CD4-positive, alpha-beta T cell (primary cell): ENCODE results near the gene SLC24A5. TPM values are rescaled to one million over a fixed set of nuclear protein-coding genes. Genes with fewer than 3 reads are reported as not detected.

Experiments
- ATAC-seq: fragments of 200-7000 bp; cut with Tn5 transposase; one replicate; pipeline ENCODE4 v1.10.0; 2022; ENCODE audit warnings: mild to moderate bottlenecking; ENCODE audit not compliant: poor library complexity
- CTCF ChIA-PET: fragments of 350-600 bp; sonication (Branson Sonifier 250); formaldehyde crosslinking; loops from one replicate; lab custom pipeline; 2021; ENCODE audit warnings: antibody characterized with exemption, inconsistent platforms; lab: Charles Lee
- POLR2A ChIA-PET: fragments of 350-600 bp; sonication (Branson Sonifier 250); formaldehyde crosslinking; loops from one replicate; lab custom pipeline; 2021; ENCODE audit warnings: antibody characterized with exemption, inconsistent platforms; lab: Charles Lee
- DNase-seq, 14 experiments: peaks; one replicate each; pipeline ENCODE4 v3.0.0-alpha.2; 2013 to 2020; ENCODE audit warnings: mixed read lengths in 2 of 14
- H3K27ac ChIP-seq, 2 donors: one replicate each; pipeline versions ENCODE4 v1.5.1 to v1.7.0; 2013; ENCODE audit warnings: low read length in 2 of 2, low read depth in 1 of 2, mild to moderate bottlenecking in 1 of 2
- H3K27me3 ChIP-seq, 2 experiments: 1 replicate in 1 of 2; 2 replicates in 1 of 2; pipeline versions ENCODE4 v1.6.1 to v1.7.0; 2013; ENCODE audit warnings: low read length in 2 of 2, control low read depth in 1 of 2, mild to moderate bottlenecking in 1 of 2, moderate library complexity in 1 of 2; ENCODE audit not compliant: insufficient read depth in 2 of 2, control insufficient read depth in 1 of 2
- H3K36me3 ChIP-seq: one replicate; pipeline ENCODE4 v1.6.1; 2013; ENCODE audit warnings: low read length, control low read depth; ENCODE audit not compliant: insufficient read depth
- H3K4me1 ChIP-seq: one replicate; pipeline ENCODE4 v1.6.1; 2013; ENCODE audit warnings: low read length, control low read depth; ENCODE audit not compliant: insufficient read depth
- H3K4me3 ChIP-seq: one replicate; pipeline ENCODE4 v1.5.1; 2013; ENCODE audit warnings: mild to moderate bottlenecking, low read length, moderate library complexity
- H3K9me3 ChIP-seq, 2 experiments: 1 replicate in 1 of 2; 2 replicates in 1 of 2; pipeline versions ENCODE4 v1.6.1 to v1.7.0; 2013; ENCODE audit warnings: low read length in 2 of 2, mild to moderate bottlenecking in 2 of 2, control low read depth in 1 of 2, moderate library complexity in 1 of 2; ENCODE audit not compliant: control insufficient read depth in 1 of 2, insufficient read depth in 1 of 2
- H3K27ac Mint-ChIP-seq: one replicate; pipeline ENCODE4 v1.8.0; 2020; ENCODE audit warnings: mixed read lengths
- H3K27me3 Mint-ChIP-seq: one replicate; pipeline ENCODE4 v1.8.0; 2021; ENCODE audit warnings: mixed read lengths
- H3K36me3 Mint-ChIP-seq: one replicate; pipeline ENCODE4 v1.8.0; 2021; ENCODE audit warnings: low read depth, mixed read lengths
- H3K4me1 Mint-ChIP-seq: one replicate; pipeline ENCODE4 v1.8.0; 2021; ENCODE audit warnings: low read depth, mixed read lengths
- H3K4me3 Mint-ChIP-seq: one replicate; pipeline ENCODE4 v1.8.0; 2020; ENCODE audit warnings: mild to moderate bottlenecking, mixed read lengths
- H3K9me3 Mint-ChIP-seq: one replicate; pipeline ENCODE4 v1.8.0; 2020; ENCODE audit warnings: mixed read lengths
- intact Hi-C, 2 experiments: fragments of 100-400 bp; cut with DNase I in 1 of 2; cut with micrococcal nuclease in 1 of 2; formaldehyde crosslinking; loops; one replicate each; pipeline versions ENCODE4 v1.15.1 to v1.9.0; 2023 to 2025; cut with DNase I, micrococcal nuclease
- total RNA-seq, 174 experiments: library from RNA in 2 of 174; stranded (reverse) in 2 of 174; gene quantifications; one replicate each; pipeline ENCODE4 v1.2.3 and lab custom pipeline; 2021 to 2026
- TF ChIP-seq, protein P1 (sequence below): fragments of 200-600 bp; IDR thresholded peaks from one replicate; pipeline ENCODE4 v1.8.0; 2022; ENCODE audit warnings: antibody characterized with exemption, mild to moderate bottlenecking

The SLC24A5 gene
- total RNA-seq, 2 experiments from 2014 or later, result not detected

DNA sequence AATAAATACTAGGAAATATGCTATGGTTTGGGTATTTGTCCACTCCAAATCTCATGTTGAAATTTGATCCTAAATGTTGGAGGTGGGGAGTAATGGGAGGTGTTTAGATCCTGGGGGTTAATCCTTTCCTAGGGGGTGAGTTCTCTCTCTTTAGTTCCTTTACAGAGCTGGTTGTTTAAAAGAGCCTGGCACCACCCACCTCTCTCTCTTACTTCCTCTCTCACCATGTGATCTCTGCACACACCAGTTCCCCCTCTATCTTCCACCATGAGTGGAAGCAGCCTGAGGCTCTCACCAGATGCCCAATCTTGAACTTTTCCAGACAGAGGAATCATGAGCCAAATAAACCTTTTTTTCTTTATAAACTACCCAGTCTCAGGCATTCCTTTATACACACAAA lies 10.5 kb downstream of the SLC24A5 start:
- H3K27me3 Mint-ChIP-seq, result peaks cover 4% of the 10 kb centered on the region
- no peaks in the 10 kb centered on the region for H3K4me1 Mint-ChIP-seq
- ChIA-PET CTCF (no interaction called here), POLR2A (no interaction called here)
- Histone ChIP-seq H3K36me3 (no peaks in the 10 kb centered on the region), H3K9me3 (no peaks in the 10 kb centered on the region), H3K27ac (no peak overlapping the region), H3K4me3 (no peak overlapping the region), H3K27me3 (no peaks in the 10 kb centered on the region), H3K4me1 (no peaks in the 10 kb centered on the region)
- ATAC-seq, result no peak
- no peak overlapping the region for H3K4me3 Mint-ChIP-seq
- no peaks in the 10 kb centered on the region for H3K9me3 Mint-ChIP-seq
- no peak for DNase-seq
- intact Hi-C loops, result no loop called here
- TF ChIP-seq, protein P1, sequence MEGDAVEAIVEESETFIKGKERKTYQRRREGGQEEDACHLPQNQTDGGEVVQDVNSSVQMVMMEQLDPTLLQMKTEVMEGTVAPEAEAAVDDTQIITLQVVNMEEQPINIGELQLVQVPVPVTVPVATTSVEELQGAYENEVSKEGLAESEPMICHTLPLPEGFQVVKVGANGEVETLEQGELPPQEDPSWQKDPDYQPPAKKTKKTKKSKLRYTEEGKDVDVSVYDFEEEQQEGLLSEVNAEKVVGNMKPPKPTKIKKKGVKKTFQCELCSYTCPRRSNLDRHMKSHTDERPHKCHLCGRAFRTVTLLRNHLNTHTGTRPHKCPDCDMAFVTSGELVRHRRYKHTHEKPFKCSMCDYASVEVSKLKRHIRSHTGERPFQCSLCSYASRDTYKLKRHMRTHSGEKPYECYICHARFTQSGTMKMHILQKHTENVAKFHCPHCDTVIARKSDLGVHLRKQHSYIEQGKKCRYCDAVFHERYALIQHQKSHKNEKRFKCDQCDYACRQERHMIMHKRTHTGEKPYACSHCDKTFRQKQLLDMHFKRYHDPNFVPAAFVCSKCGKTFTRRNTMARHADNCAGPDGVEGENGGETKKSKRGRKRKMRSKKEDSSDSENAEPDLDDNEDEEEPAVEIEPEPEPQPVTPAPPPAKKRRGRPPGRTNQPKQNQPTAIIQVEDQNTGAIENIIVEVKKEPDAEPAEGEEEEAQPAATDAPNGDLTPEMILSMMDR, result no peak
- no peaks in the 10 kb centered on the region for H3K36me3 Mint-ChIP-seq
- H3K27ac Mint-ChIP-seq, result no peak overlapping the region

DNA sequence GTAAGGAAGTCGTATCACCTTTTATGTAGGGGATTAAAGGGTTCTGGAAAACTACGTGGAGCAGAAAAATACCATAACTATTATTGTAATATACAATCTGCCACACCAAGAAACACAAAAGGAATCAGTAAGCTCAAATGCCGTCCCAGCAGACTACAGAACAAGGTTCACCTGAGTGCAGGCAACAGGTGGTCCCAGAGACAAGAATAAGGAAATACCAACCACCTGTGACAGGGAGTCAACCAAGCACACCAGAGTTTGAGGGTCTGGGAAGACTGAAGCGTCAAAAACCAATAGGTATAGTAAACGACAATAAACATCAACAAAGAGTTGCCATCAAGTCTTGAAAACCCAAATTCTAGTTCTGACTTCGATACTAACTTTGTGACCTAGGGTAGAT lies 12.1 kb downstream of the SLC24A5 start:
- Histone ChIP-seq H3K9me3 (no peaks in the 10 kb centered on the region), H3K27me3 (no peaks in the 10 kb centered on the region), H3K4me3 (no peak overlapping the region), H3K27ac (no peak overlapping the region), H3K4me1 (no peaks in the 10 kb centered on the region), H3K36me3 (no peaks in the 10 kb centered on the region)
- H3K27ac Mint-ChIP-seq, result no peak overlapping the region
- intact Hi-C loops, result no loop called here
- no peak for ATAC-seq
- H3K4me1 Mint-ChIP-seq, result no peaks in the 10 kb centered on the region
- no peaks in the 10 kb centered on the region for H3K27me3 Mint-ChIP-seq
- no peak for DNase-seq
- POLR2A ChIA-PET, result no interaction called here
- no peaks in the 10 kb centered on the region for H3K36me3 Mint-ChIP-seq
- H3K4me3 Mint-ChIP-seq, result no peak overlapping the region
- TF ChIP-seq, protein P1, result no peak
- no peaks in the 10 kb centered on the region for H3K9me3 Mint-ChIP-seq
- CTCF ChIA-PET, result no interaction called here

DNA sequence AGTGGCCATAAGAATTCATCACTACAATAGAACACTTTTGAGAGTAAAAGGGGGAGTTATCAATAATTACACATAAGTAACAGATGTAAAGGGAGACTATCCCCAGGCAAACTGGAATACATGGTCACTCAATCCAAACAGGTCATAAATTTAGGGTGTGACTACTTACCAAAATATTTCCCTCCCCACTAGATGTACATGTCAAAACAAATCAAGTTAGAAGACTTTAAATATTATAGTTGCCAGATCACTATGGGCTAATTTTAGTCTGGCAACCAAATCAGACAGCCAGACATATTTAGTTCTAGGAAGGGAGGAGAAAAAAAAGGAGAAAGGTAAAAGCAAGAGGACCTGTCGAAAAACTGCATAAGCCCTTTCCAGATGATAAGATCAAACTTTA lies 23.1 kb downstream of the SLC24A5 start:
- intact Hi-C loops, result no loop called here
- TF ChIP-seq, protein P1, result no peak
- Mint-ChIP-seq H3K27me3 (no peaks in the 10 kb centered on the region), H3K9me3 (no peaks in the 10 kb centered on the region), H3K4me1 (no peaks in the 10 kb centered on the region), H3K27ac (no peak overlapping the region), H3K36me3 (peaks cover 31% of the 10 kb centered on the region), H3K4me3 (no peak overlapping the region)
- no peaks in the 10 kb centered on the region for H3K36me3 ChIP-seq
- H3K4me3 ChIP-seq, result no peak overlapping the region
- POLR2A ChIA-PET, result no interaction called here
- no peak overlapping the region for H3K27ac ChIP-seq
- H3K27me3 ChIP-seq, result no peaks in the 10 kb centered on the region
- DNase-seq (no peak), ATAC-seq (no peak)
- H3K9me3 ChIP-seq, result no peaks in the 10 kb centered on the region
- CTCF ChIA-PET, result no interaction called here
- H3K4me1 ChIP-seq, result no peaks in the 10 kb centered on the region
